Smooth muscle cell (in vitro differentiated cells): Measurements from ENCODE around the gene LRP1B. TPM values are rescaled to one million over a fixed set of nuclear protein-coding genes. Genes with fewer than 3 reads are reported as not detected.

Source experiments
- DNase-seq: peaks from one replicate; lab custom pipeline; 2025; ENCODE audit not compliant: unreplicated experiment; lab: John Stamatoyannopoulos, UW
- H2AFZ ChIP-seq: fragments of 200-600 bp; sonication (generic); 2 replicates; pipeline ENCODE4 v1.6.0; 2016; ENCODE audit warnings: antibody characterized with exemption, low read depth, mild to moderate bottlenecking
- H3F3A ChIP-seq: fragments of 200-600 bp; sonication (generic); 2 replicates; pipeline ENCODE4 v1.6.0; 2017; ENCODE audit warnings: antibody characterized with exemption, low read depth
- H3K27ac ChIP-seq: fragments of 200-600 bp; sonication (generic); 2 replicates; pipeline ENCODE4 v1.5.1; 2016; ENCODE audit warnings: low read depth, mild to moderate bottlenecking
- H3K27me3 ChIP-seq: fragments of 200-600 bp; sonication (generic); 2 replicates; pipeline ENCODE4 v1.6.1; 2016; ENCODE audit warnings: low read depth, mild to moderate bottlenecking
- H3K36me3 ChIP-seq: fragments of 200-600 bp; sonication (generic); 2 replicates; pipeline ENCODE4 v1.5.1; 2016; ENCODE audit warnings: low read depth
- H3K4me1 ChIP-seq: fragments of 200-600 bp; sonication (generic); 2 replicates; pipeline ENCODE4 v1.5.1; 2016; ENCODE audit warnings: low read depth
- H3K4me2 ChIP-seq: fragments of 200-600 bp; sonication (generic); 2 replicates; pipeline ENCODE4 v1.6.0; 2016; ENCODE audit warnings: mild to moderate bottlenecking
- H3K4me3 ChIP-seq: fragments of 200-600 bp; sonication (generic); 2 replicates; pipeline ENCODE4 v1.5.1; 2016; ENCODE audit warnings: mild to moderate bottlenecking
- H3K79me2 ChIP-seq: fragments of 200-600 bp; sonication (generic); 2 replicates; pipeline ENCODE4 v1.6.0; 2016; ENCODE audit warnings: low read depth, mild to moderate bottlenecking
- H3K9ac ChIP-seq: fragments of 200-600 bp; sonication (generic); 2 replicates; pipeline ENCODE4 v1.6.0; 2016; ENCODE audit warnings: low read depth
- H3K9me3 ChIP-seq: fragments of 200-600 bp; sonication (generic); replicated peaks from 2 replicates; pipeline ENCODE4 v1.5.1; 2016; ENCODE audit warnings: low read depth
- H4K20me1 ChIP-seq: fragments of 200-600 bp; sonication (generic); 2 replicates; pipeline ENCODE4 v1.6.0; 2016; ENCODE audit warnings: low read depth
- WGBS: methylation state at CpG from one replicate; pipeline ENCODE4 v1.1.7; 2016; ENCODE audit warnings: low lambda C conversion rate; 5-methylcytosine and 5-hydroxymethylcytosine counted together
- polyA plus RNA-seq: library from polyadenylated mRNA; unstranded; fragments of >200 nt; fragmentation: Nextera tagmentation; extraction: Ambion mirVana; gene quantifications from 2 replicates; pipeline ENCODE4 v1.2.1, GENCODE V29; 2016
- total RNA-seq: library from RNA; depleted of rRNA; stranded (reverse); fragments of >200 nt; gene quantifications from 2 replicates; pipeline ENCODE4 v1.2.3, GENCODE V29; 2014
- TF ChIP-seq, protein P1 (sequence below): fragments of 200-600 bp; sonication (generic); IDR thresholded peaks from 2 replicates; pipeline ENCODE4 v1.5.1; 2017; ENCODE audit warnings: borderline replicate concordance, mild to moderate bottlenecking, antibody characterized with exemption; ENCODE audit not compliant: insufficient read depth, poor library complexity, severe bottlenecking

Gene LRP1B
- total and polyA plus RNA-seq, 2 experiments from 2014 or later, result 0.08 to 2.9 TPM

DNA sequence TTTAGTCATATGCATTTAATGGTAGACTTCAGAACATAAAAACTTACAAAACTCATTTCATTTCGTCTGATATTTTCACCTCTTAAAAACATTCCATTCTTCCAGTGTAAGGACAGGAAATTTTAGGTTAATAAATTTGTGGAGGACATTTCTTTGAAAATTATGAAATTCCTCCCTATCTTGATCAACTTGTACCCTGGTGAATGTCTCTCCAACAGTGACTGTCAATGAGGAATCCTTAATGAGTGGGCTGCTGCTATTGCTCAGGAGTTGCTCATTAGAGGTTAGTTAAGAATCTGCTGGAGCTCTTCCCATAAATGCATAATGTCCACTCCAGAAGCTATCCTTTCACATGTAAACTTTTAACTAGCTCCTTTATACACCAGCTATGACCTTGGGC is 69.1 kb downstream of the LRP1B start:
- no peaks in the 10 kb centered on the region for H3K27me3 ChIP-seq
- DNase-seq, result no peak
- H3K9ac ChIP-seq, result no peak overlapping the region
- no peaks in the 10 kb centered on the region for H3F3A ChIP-seq
- no peak overlapping the region for H2AFZ ChIP-seq
- TF ChIP-seq, protein P1, sequence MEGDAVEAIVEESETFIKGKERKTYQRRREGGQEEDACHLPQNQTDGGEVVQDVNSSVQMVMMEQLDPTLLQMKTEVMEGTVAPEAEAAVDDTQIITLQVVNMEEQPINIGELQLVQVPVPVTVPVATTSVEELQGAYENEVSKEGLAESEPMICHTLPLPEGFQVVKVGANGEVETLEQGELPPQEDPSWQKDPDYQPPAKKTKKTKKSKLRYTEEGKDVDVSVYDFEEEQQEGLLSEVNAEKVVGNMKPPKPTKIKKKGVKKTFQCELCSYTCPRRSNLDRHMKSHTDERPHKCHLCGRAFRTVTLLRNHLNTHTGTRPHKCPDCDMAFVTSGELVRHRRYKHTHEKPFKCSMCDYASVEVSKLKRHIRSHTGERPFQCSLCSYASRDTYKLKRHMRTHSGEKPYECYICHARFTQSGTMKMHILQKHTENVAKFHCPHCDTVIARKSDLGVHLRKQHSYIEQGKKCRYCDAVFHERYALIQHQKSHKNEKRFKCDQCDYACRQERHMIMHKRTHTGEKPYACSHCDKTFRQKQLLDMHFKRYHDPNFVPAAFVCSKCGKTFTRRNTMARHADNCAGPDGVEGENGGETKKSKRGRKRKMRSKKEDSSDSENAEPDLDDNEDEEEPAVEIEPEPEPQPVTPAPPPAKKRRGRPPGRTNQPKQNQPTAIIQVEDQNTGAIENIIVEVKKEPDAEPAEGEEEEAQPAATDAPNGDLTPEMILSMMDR, result no peak
- no peaks in the 10 kb centered on the region for H3K36me3 ChIP-seq
- no peaks in the 10 kb centered on the region for H4K20me1 ChIP-seq
- H3K4me3 ChIP-seq, result no peak overlapping the region
- no peaks in the 10 kb centered on the region for H3K4me1 ChIP-seq
- 80% methylated on average over 1 of the region's 1 CpG for WGBS
- H3K4me2 ChIP-seq, result no peak overlapping the region
- no peaks in the 10 kb centered on the region for H3K9me3 ChIP-seq
- H3K79me2 ChIP-seq, result no peaks in the 10 kb centered on the region
- no peak overlapping the region for H3K27ac ChIP-seq

DNA sequence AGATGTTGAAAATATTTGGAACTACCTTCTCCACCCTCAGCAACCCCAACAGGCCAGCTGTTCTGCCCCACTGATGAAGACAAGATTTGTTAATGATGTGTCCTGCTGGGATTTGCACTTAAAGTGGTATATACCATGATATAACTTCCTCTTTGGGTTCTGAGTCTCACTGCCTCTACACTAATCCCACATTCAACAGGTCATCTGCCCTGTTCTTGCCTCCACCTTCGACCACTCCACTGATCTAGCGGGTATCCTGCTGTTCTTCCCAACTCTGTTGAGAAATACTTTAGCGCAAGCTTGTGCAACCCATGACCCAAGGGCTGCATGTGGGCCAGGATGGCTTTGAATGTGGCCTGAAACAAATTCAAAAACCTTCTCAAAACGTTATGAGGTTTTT is 72.7 kb downstream of the LRP1B start:
- Histone ChIP-seq H3K4me3 (no peak overlapping the region), H3F3A (no peaks in the 10 kb centered on the region), H3K4me1 (no peaks in the 10 kb centered on the region), H3K27me3 (no peaks in the 10 kb centered on the region), H2AFZ (no peak overlapping the region), H3K36me3 (no peaks in the 10 kb centered on the region), H4K20me1 (no peaks in the 10 kb centered on the region), H3K79me2 (no peaks in the 10 kb centered on the region), H3K4me2 (no peak overlapping the region), H3K9ac (no peak overlapping the region), H3K9me3 (no peaks in the 10 kb centered on the region), H3K27ac (no peak overlapping the region)
- no peak for DNase-seq
- TF ChIP-seq, protein P1, result no peak
- 81% methylated on average over 4 of the region's 4 CpGs for WGBS

DNA sequence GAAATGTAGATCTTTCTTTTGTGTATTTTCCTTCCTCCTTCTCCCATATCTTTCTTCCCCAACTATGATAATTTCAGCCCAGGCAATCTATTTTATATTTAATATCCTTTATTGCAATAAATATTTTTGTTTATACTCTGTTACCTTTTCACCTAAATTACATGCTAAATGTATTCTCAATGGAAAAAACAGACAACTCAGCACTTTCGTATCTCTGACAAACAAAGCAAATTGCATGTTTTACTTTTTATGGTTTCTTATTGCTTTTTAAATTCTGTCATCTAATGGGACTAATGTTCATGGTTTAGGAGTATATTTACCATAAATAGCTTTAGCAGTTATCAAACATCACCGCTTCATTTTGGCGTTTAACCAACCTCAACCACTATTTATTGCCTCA is 74.0 kb downstream of the LRP1B start:
- H4K20me1 ChIP-seq, result no peaks in the 10 kb centered on the region
- 97% methylated on average over 3 of the region's 3 CpGs for WGBS
- DNase-seq, result no peak
- no peaks in the 10 kb centered on the region for H3K4me1 ChIP-seq
- TF ChIP-seq, protein P1, result no peak
- H3K79me2 ChIP-seq, result no peaks in the 10 kb centered on the region
- no peaks in the 10 kb centered on the region for H3K9me3 ChIP-seq
- no peaks in the 10 kb centered on the region for H3K27me3 ChIP-seq
- H3F3A ChIP-seq, result no peaks in the 10 kb centered on the region
- H3K4me2 ChIP-seq, result no peak overlapping the region
- no peak overlapping the region for H3K9ac ChIP-seq
- H2AFZ ChIP-seq, result no peak overlapping the region
- no peaks in the 10 kb centered on the region for H3K36me3 ChIP-seq
- H3K27ac ChIP-seq, result no peak overlapping the region
- no peak overlapping the region for H3K4me3 ChIP-seq

DNA sequence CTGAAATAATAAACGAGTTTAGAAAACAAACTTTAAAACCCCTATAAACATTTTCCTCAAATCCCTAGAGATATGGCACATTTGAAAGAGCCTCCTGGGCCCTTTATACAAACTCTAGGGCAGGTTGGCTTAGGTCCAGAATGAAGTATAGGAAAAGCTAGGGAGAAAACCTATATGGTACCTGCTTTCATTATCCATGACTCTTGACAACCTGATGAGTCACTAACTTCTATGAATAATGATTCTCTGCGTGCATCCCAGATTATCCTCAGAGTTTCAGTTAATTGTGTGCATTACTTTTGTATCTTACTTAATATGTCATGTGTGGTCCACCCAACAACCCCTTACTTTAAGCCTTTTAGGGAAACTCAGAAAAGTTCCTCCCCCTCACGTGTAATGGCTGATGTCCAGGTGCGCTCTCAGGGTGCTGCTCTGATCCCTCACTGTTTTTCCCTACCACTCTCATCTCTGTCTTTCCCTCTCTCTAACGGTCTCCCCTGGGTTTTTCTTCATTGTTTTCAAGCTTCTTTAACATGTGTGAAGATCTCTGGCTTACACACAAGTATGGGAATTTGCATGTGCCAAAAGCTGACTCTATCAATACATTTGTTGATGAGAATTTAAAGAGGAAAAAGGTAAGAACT is 78.5 kb downstream of the LRP1B start:
- H3K9ac ChIP-seq, result no peak overlapping the region
- no peaks in the 10 kb centered on the region for H3K79me2 ChIP-seq
- TF ChIP-seq, protein P1, result no peak
- no peak for DNase-seq
- no peaks in the 10 kb centered on the region for H4K20me1 ChIP-seq
- WGBS, result 74% methylated on average over 5 of the region's 5 CpGs
- H2AFZ ChIP-seq, result no peak overlapping the region
- H3K4me3 ChIP-seq, result no peak overlapping the region
- H3K27ac ChIP-seq, result no peak overlapping the region
- no peaks in the 10 kb centered on the region for H3K4me1 ChIP-seq
- H3K36me3 ChIP-seq, result no peaks in the 10 kb centered on the region
- H3K9me3 ChIP-seq, result no peaks in the 10 kb centered on the region
- H3F3A ChIP-seq, result no peaks in the 10 kb centered on the region
- no peaks in the 10 kb centered on the region for H3K27me3 ChIP-seq
- no peak overlapping the region for H3K4me2 ChIP-seq
